Hepatocyte (in vitro differentiated cells): ENCODE data around the gene CNOT8.

Experiments
- CTCF ChIP-seq: fragments of 200-600 bp; sonication (generic); IDR thresholded peaks from 2 replicates; pipeline ENCODE4 v1.5.1; 2016; ENCODE audit warnings: antibody characterized with exemption, mild to moderate bottlenecking; ENCODE audit not compliant: poor library complexity
- EZH2 ChIP-seq: fragments of 200-600 bp; sonication (generic); IDR thresholded peaks from 2 replicates; pipeline ENCODE4 v1.6.1; 2016; ENCODE audit warnings: antibody characterized with exemption, mild to moderate bottlenecking, borderline replicate concordance
- EZH2phosphoT487 ChIP-seq: fragments of 200-600 bp; sonication (generic); IDR thresholded peaks from one replicate; pipeline ENCODE4 v1.6.1; 2018; ENCODE audit warnings: antibody characterized with exemption, mild to moderate bottlenecking, low read depth, moderate library complexity; ENCODE audit not compliant: unreplicated experiment, severe bottlenecking

GRCh38 chr5:154840435-154841272 is 17.8 kb upstream of the CNOT8 start:
- no peak for TF ChIP-seq CTCF
- no peak for TF ChIP-seq EZH2
- no peak for TF ChIP-seq EZH2phosphoT487
